HG02678 (cell line): ENCODE results near the gene REC8.

Source experiments
- ATAC-seq: cut with Tn5 transposase; IDR thresholded peaks from one replicate; pipeline ENCODE4 v1.9.1; 2021; ENCODE audit warnings: mild to moderate bottlenecking, moderate library complexity; ENCODE audit not compliant: unreplicated experiment

Gene REC8

GRCh38 chr14:24138396-24139271 lies 33.2 kb upstream of the REC8 start:
- ATAC-seq, result no peak

DNA sequence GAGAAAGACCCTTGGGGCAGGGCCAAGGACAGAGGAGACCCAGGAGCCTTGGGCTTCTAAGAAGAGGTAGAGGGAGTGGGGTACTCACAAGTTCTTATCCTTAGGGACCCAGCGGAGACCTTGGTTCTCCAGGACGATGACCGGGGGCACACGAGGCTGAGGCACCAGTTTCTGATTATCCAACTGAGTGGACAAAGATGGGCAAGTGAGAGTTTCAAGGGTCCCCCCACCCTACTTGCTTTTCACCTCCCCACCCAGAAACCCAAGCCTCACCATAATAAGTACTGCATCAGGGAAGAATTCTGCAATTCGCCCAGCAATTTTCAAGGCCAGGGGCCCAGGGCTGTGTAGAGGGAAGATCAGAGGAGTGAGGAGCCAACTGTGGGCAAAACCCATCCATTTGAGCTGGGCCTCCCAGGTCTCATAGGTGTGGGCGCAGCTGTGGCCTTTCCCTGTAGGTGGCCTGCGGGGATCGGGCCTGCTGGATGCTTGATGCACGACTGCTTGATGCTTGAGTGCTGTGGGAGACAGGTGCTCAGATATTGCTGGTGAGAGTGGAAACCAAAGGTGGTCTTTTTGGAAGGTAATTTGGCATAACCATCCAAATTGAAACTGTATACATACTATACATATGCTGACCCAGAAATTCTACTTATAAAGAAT lies 32.5 kb upstream of the REC8 start:
- no peak for ATAC-seq

DNA sequence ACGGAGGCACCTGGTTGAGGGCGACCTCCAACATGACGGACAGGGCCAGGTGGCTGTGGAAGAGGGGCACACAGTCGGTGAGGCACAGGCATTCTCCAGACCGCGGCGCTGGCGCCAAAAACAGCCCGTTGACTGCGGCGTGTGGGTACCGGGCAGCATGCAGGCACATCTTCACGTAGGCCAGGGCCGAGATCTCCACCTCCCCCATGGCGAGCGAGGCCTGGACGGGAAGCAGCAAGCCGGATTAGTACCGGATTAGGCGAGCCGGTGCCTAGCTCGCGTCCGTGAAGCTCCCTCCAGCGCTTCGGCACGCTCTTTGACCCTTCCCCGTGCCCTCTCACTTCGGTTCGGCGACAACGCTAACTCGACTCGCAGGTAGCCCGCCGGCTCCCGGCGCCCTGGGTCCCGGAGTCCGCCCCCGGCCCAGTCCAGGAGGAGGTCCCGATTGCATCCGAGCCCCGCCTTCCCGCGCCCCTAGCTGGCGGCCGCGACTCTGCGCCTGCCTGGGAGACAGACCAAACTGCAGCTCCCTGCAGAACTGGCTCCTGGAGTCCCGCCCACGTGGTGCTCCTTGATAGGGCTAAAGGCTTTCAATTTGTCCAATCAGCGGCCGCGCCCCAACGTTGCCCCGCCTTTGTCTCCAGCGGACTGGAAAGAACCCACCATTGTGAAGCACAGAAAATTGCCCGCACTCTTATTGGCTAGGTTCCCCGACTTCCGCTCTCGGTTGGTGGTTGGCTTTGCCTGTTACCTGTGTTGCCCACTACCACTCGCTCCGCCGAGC lies 30.6 kb upstream of the REC8 start, which contains the start of gene EMC9:
Gene EMC9 (minus strand): TSS at position 495 of the 784 bp plus-strand sequence. CDS start 287 bp downstream, at position 208.
- peak; percentile 88 for ATAC-seq

DNA sequence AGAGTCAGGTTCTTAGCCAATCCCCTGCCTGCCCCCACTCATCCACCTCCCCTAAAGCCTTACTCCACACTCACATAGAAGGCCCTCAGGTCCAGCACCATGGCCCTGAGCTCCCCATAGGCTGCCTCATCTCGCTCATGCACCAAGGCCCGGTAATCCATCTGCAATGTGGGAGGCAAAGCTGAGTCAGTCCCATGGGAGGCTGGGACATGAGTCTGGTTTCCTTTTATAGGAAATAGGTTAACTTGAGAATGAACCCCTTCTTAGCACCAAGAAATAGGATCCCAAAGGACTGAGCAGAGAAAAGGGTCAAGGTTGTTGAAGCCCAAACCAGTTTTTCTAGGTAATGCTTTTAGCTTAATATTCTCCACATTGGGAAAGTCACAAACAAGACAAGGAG lies 28.4 kb upstream of the REC8 start:
- no peak for ATAC-seq

- ATAC-seq, result no peak
These were observed 27.4 kb upstream of the REC8 start for GRCh38 chr14:24144451-24144850.

- no peak for ATAC-seq
These were observed 26.7 kb upstream of the REC8 start for GRCh38 chr14:24145219-24145618.

DNA sequence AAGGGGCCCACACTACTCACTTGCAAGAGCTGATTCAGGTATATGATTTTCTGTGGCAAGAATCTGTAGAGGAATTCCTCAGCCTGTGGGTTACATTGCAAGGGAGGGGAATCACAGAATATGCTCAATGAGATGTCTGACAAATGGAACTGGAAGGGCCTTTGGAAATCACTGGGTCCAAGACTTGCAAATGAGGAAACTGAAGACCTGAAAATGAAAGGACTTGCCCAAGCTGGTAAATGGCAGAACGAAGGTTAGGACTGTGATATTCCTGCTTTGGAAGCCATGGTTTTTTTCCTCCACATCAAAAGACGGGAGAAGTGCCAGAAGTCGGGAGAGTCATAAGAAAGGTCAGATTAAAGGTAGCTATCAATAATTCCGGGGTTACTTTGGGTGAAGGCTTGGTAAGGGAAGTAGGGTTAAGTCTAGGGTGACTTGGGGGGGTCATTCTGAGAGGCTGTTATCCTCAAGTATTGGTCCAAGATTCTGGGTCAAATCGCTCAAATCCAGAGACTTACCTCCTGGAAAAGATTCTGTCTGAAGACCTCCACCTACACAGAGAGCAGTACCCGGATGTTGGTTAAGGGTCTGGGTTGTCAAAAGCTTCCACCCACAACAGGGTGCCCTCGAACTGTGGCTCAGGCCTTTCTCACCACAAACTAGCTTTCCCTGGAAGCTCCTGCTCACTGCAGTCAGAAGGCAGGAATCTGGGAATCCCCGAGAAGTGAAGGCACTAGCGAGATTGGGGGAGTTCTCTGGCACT lies 26.0 kb upstream of the REC8 start:
- no peak for ATAC-seq

- ATAC-seq, result peak; percentile 59
These were observed 25.4 kb upstream of the REC8 start, which contains the start of gene PSME2 for GRCh38 chr14:24146453-24146977. TSS of gene PSME2 (minus strand) at chr14:24146610. CDS start at chr14:24146581, 29 bp downstream.

GRCh38 chr14:24146978-24147760 lies 24.7 kb upstream of the REC8 start, which contains the start of gene RNF31:
TSS of gene RNF31 (plus strand) at chr14:24147498. CDS start at chr14:24147699, 201 bp downstream.
- peak; percentile 84 for ATAC-seq

- ATAC-seq, result no peak
These were observed 24.0 kb upstream of the REC8 start for GRCh38 chr14:24147761-24148428.

DNA sequence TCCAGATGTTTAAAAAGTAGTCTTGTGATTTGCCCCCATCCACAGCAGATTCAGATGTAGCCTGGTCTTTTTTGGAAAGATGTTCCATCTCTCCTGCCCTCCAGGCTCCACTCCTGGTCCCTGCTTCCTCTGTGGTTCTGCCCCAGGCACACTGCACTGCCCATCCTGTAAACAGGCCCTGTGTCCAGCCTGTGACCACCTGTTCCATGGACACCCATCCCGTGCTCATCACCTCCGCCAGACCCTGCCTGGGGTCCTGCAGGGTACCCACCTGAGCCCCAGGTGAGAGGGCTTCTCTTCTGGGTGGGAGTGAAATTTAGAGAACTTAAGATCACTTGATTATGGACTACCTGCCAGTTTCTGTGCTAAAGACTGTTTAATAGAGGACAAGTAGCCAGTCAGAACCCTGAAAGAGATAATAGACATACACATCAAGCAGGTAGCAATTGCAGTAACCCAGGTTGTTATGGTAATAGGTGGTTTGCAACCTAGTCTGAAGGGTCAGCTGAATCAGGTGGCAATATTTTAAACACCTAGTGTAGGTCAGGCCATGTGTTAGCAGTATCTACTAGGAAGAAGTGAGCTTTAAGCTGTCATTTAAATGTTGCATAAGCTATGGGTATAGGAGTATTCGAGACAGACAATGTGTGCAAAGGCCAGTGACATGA lies 22.4 kb upstream of the REC8 start:
- ATAC-seq, result no peak

- no peak for ATAC-seq
These were observed 21.8 kb upstream of the REC8 start for GRCh38 chr14:24150061-24150460.

DNA sequence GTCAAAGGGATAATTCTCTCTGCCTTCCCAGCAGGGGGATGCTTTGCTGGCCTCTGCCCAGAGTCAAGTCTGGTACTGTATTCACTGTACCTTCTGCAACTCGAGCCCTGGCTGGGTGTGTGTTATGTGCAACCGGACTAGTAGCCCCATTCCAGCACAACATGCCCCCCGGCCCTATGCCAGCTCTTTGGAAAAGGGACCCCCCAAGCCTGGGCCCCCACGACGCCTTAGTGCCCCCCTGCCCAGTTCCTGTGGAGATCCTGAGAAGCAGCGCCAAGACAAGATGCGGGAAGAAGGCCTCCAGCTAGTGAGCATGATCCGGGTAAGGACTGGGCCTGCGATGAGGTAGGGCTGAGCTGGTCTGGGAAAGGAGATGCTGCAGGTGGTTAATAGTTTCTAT lies 21.3 kb upstream of the REC8 start:
- ATAC-seq, result no peak

GRCh38 chr14:24150993-24151392 lies 20.9 kb upstream of the REC8 start:
- ATAC-seq, result no peak

DNA sequence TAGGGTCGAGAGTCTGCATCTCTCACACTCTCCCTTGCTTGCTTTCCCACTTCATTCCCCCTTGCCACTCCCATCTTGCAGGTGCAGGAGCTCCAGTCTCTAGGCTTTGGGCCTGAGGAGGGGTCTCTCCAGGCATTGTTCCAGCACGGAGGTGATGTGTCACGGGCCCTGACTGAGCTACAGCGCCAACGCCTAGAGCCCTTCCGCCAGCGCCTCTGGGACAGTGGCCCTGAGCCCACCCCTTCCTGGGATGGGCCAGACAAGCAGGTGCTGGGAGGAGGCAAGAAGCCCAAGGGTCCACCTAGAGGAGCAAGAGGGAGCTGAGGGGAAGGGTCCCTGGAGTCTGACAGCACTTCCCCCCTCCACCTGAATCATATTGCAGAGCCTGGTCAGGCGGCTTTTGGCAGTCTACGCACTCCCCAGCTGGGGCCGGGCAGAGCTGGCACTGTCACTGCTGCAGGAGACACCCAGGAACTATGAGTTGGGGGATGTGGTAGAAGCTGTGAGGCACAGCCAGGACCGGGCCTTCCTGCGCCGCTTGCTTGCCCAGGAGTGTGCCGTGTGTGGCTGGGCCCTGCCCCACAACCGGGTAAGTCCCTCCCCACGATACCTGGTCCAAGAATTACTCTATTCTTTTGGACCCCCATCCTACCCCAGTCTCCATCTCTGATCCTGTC lies 20.3 kb upstream of the REC8 start:
- ATAC-seq, result no peak

DNA sequence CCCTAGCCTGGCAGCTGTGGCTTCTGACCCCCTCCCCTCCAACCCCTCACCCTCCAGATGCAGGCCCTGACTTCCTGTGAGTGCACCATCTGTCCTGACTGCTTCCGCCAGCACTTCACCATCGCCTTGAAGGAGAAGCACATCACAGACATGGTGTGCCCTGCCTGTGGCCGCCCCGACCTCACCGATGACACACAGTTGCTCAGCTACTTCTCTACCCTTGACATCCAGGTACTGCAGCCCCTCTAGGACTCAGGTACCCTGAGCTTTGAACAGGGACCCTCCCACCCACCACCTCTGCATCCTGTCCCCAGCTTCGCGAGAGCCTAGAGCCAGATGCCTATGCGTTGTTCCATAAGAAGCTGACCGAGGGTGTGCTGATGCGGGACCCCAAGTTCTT lies 16.8 kb upstream of the REC8 start:
- ATAC-seq, result no peak

DNA sequence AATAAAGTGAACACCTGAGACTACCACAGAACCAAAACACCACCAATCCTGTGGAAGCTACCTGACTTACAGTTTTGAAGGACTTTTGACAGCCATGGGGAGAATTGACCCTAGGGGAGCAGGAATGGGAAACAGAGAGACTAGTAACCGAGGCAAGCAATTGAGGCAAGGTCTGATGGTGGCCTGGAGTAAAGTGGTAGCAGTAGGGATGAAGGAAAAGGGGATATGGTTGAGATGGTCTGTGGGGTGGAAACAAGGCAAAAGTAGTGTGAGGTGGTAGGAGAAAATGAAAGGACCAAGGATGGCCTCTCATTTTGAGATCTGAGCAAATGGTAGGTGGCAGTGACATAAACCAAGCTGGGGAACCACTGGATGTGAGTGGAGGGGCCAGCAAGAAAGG lies 15.0 kb upstream of the REC8 start:
- no peak for ATAC-seq

- ATAC-seq, result no peak
These were observed 14.5 kb upstream of the REC8 start for GRCh38 chr14:24157331-24157730.
